Measurements from ENCODE around the gene GPATCH4.
"Not testable (repeated sequence)": the region's sequence is repeated elsewhere in the genome, so short reads cannot be mapped to it uniquely, and the experiment has no call there.

The GPATCH4 gene

DNA sequence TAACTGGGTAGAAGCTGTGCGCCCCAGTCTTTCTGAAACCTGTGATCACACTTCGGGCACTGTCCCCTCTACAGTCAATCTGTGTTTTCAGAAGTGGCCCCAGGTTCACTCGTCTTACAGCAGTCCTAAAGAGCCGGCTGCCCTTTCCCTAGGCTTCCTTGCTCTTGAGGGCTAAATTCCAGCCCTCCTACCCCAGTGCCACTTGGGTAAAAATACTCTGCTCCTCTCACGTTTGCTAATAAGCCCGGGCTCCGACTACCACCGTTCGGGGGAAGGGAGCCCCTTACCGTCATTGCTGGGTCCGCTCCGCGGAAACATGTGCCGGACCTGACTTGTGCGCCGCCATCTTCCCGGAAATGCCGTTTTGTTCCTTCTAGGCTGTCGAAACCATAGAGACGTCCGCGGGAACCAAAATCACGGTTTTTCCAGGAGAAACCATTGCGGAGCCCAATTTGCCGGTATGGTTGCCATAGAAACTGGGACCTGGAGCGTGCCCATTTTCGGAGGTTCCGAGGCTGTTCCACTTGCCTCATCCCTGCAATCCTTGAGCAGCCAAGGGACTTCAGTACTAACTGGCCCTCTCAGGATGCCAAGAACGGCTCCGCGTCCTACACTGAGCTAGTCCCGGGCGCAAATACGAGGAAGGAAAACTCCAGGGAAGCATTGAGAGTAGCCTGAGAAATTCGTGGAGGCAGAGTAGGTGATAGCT lies at the start of gene GPATCH4:
GPATCH4 (minus strand) TSS at position 358 of the 709 bp plus-strand sequence.
- peak; percentile 77 to 84 for DNase-seq

DNA sequence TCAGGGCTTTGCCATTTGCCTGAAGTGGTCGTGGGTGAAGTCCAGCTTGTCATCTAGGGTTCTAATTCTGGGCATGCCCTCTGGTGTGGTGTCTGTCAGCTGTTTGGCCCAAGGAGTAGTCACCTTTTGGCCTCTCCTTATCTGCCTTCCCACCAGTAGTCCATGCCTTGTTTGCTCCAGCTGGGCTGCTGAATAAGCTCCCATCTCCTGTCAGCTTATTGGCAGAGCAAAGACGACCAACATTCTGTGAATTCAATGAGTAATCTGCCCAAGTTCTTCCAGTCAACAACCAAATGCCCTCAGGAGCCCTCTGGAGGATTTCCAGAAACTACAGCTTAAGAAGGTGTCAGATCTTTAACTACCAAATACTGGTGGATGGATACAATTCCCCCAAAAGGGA lies 47.7 kb upstream of the GPATCH4 start:
- no peak for DNase-seq

DNA sequence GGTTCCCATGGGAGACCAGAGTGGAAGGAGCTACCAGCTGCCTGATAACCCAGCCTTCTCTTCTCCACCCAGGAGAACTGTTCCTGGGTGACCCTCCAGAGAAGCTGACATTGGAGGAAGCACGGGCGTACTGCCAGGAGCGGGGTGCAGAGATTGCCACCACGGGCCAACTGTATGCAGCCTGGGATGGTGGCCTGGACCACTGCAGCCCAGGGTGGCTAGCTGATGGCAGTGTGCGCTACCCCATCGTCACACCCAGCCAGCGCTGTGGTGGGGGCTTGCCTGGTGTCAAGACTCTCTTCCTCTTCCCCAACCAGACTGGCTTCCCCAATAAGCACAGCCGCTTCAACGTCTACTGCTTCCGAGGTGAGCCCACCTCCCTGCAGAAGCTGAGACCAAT lies 47.2 kb upstream of the GPATCH4 start:
- no peak for DNase-seq

GRCh38 chr1:156647351-156647750 lies 46.1 kb upstream of the GPATCH4 start:
- DNase-seq = no peak

DNA sequence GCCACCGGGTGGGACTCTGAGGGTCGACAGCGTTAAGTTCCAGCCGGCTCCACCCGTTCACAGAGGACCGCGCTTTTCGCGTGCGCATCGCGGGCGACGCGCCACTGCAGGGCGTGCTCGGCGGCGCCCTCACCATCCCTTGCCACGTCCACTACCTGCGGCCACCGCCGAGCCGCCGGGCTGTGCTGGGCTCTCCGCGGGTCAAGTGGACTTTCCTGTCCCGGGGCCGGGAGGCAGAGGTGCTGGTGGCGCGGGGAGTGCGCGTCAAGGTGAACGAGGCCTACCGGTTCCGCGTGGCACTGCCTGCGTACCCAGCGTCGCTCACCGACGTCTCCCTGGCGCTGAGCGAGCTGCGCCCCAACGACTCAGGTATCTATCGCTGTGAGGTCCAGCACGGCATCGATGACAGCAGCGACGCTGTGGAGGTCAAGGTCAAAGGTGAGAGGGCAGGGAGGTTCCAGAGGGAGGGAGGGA lies 45.5 kb upstream of the GPATCH4 start:
- DNase-seq = no peak

GRCh38 chr1:156645666-156646065 lies 44.4 kb upstream of the GPATCH4 start:
- DNase-seq = no peak

GRCh38 chr1:156645056-156645455 lies 43.8 kb upstream of the GPATCH4 start:
- DNase-seq = no peak

- no peak for DNase-seq
Observed at GRCh38 chr1:156644640-156645039, 43.4 kb upstream of the GPATCH4 start.

DNA sequence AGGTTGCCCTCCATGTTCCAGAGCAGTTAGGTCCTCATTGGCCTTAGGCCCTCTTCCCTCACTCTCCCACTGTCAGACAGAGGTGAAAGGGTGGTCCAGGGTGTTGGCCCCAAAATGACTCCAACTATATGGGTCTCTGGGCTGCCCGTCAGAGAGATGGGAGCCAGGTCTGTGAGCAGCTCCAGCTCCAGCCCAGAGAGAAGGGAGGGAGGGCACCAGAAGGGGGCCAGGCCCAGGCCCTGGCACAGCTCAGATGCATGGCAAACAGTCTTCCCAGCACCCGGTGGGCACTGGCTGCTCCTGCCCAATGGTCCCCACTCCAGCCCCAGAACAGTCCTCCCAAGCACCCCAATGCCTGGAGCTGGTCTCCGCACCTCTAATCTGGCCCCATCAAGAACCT lies 42.9 kb upstream of the GPATCH4 start:
- DNase-seq = no peak

DNA sequence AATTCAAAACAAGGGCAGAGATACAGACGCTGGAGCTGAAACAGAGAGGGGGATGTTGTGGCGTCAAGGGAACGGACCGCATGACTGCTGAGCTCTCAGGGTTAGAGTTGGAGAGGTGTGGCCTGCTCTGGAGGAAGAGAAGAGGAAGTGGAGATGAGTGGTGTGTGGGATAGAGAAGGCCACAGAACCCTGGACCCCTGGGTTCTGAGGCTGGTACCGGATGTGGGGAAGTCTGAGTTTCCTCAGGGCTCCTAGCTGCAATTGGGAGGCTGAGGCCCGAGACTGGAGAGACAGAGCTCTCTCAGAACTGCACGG lies 42.5 kb upstream of the GPATCH4 start:
- no peak for DNase-seq

- no peak for DNase-seq
Observed at GRCh38 chr1:156643049-156643777, 41.9 kb upstream of the GPATCH4 start.

GRCh38 chr1:156642265-156643048 lies 41.2 kb upstream of the GPATCH4 start:
- no peak for DNase-seq

GRCh38 chr1:156641761-156642264 lies 40.5 kb upstream of the GPATCH4 start, which contains the start of gene BCAN:
TSS of gene BCAN (plus strand) at chr1:156642117. CDS start at chr1:156646055, 3,938 bp downstream.
- DNase-seq = no peak

DNA sequence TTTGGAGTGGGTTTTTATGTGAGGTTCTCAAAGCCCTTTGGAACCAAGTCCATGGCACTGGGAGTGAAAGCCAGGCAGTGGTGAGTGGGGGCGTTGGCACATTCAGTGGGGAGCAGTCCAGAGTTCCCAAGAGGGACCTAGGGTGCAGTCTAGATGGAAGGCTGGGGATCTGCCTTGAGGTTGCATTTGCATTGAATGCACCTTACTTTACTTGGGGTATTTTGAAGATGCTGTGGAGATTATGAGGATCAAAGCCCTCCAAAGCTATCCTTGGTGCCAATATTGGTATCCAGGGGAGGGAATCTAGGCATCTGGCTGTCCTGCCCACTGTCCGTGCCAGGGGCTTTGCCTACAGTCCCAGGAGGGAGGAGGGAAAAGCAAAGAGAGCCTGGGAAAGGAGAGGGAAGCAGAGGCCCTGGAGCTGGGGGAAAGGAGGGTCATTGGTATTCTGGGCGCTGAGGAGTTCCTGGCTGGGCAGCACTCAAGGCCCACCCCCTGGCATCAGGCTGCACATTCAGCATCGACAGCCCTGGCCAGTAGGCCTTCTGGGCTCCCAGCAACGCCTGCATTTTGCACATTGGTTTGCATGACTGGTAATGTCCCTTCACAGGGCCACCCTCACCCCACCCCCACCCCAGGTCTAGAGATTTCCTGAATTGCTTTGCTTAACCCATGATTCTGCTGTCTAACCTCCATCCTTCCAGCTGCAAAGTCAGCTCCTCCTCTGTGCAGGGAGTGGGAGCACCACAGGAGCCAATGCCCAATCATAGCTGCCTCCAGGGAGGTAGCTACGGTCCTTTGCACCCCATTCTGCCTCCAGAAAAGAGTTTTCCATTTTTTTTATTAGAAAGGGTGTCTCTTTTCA lies 39.8 kb upstream of the GPATCH4 start:
- no peak for DNase-seq

- DNase-seq = no peak
Observed at GRCh38 chr1:156639601-156640101, 38.4 kb upstream of the GPATCH4 start.

GRCh38 chr1:156638189-156638985 lies 37.1 kb upstream of the GPATCH4 start:
- DNase-seq = no peak

DNA sequence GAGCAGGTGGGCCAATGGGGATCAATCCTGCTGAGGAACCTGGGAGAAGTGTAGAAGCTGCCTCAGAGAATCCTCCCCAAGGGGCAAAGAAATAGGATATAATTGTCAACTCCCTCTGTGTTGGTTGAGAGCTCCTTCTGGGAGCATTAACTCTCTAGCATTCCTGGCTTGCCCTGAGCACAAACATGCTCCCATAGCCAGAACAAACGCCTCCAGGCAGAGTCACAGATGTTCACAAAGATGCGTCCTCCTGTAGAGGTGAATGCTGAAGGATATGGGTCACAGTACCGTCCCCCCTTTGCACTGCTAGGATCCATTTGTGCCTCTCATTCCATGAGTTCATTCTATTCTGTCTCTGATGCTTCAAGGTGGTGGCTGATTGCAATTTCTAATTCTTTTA lies 31.1 kb upstream of the GPATCH4 start:
- DNase-seq = no peak

GRCh38 chr1:156631152-156631551 lies 29.9 kb upstream of the GPATCH4 start:
- DNase-seq = not testable (repeated sequence)

- no peak for DNase-seq
Observed at GRCh38 chr1:156629823-156630449, 28.7 kb upstream of the GPATCH4 start.

DNA sequence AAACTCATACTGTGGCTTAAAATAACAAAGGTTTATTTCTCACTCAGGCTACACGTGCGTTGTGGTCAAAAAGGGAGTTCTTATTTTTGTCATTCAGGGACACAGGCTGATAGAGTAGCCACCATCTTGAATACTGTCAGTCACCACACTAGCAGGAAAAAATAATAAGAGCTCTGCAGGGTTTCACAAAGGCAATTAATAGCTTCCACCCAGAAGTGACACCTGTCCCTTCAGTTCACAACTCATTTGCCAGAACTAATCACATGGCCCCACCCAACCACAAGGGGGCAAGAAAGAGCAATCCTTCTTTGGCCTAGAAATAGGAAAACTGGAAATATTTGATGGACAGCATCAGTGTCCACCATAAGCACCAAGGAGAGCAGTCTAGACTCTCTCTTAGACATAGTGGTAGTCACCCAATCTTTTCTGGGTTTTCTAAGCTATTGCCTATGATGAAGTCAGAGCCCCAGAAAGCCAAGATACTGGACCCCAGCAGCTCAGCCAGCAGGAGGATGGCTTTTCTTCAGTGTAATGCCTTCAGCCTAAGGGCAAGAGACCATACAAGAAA lies 26.1 kb upstream of the GPATCH4 start:
- DNase-seq = peak; percentile 15 to 53

DNA sequence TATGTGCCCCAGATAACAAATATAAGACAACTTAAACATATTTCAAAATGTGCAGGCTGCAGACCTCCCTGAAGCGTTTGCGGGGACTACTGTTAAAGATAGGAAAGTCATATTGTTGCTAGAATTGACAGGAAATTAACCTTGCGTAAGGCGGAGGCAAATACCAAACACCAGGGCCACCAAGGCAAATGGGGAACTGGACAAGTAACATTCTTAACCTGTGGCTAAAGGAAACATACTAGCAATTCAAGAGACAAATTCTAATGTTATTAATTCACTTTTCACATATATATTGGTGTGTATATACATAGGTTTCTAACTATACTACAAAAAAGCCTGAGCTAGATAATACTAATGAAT lies 24.8 kb upstream of the GPATCH4 start:
- no peak for DNase-seq
